Activated T-helper 2 cell treated with anti-CD3 and anti-CD28 coated beads, Interferon-gamma antibody, Interleukin-2, Interleukin-4, amounts not matched to agents 10 μg/mL and 5 μg/mL and 100 μg/mL, durations not matched to agents 14 hours and 24 hours and 36 hours (primary cell): Measurements from ENCODE around the gene LPGAT1. TPM values are rescaled to one million over a fixed set of nuclear protein-coding genes. Genes with fewer than 3 reads are reported as not detected.
"Not testable (repeated sequence)": the region's sequence is repeated elsewhere in the genome, so short reads cannot be mapped to it uniquely, and the experiment has no call there.

ENCODE experiments used
- DNase-seq: peaks from one replicate; pipeline ENCODE4 v3.0.0; 2021; ENCODE audit warnings: low spot score
- H3K27ac Mint-ChIP-seq: one replicate; pipeline ENCODE4 v1.8.0; 2021; ENCODE audit warnings: mixed read lengths
- H3K27me3 Mint-ChIP-seq: one replicate; pipeline ENCODE4 v1.8.0; 2021; ENCODE audit warnings: low read depth, mixed read lengths
- H3K36me3 Mint-ChIP-seq: one replicate; pipeline ENCODE4 v1.8.0; 2021; ENCODE audit warnings: low read depth, mixed read lengths
- H3K4me1 Mint-ChIP-seq: one replicate; pipeline ENCODE4 v1.8.0; 2021; ENCODE audit warnings: low read depth, mixed read lengths
- H3K4me3 Mint-ChIP-seq: one replicate; pipeline ENCODE4 v1.8.0; 2021; ENCODE audit warnings: low read depth, mild to moderate bottlenecking, moderate library complexity, mixed read lengths
- H3K9me3 Mint-ChIP-seq: one replicate; pipeline ENCODE4 v1.8.0; 2021; ENCODE audit warnings: mixed read lengths
- intact Hi-C: fragments of 100-400 bp; cut with micrococcal nuclease; formaldehyde crosslinking; loops from one replicate; pipeline ENCODE4 v1.15.1; 2023
- total RNA-seq: library from RNA; stranded (reverse); gene quantifications from 2 replicates; pipeline ENCODE4 v1.2.3, GENCODE V29; 2022

Gene LPGAT1
- total RNA-seq, 1 donor from 2014 or later: 27.8 TPM

- Mint-ChIP-seq H3K27ac (no peak overlapping the region), H3K4me1 (peaks cover 12% of the 10 kb centered on the region), H3K36me3 (no peaks in the 10 kb centered on the region), H3K9me3 (peaks cover 5% of the 10 kb centered on the region), H3K27me3 (peaks cover 23% of the 10 kb centered on the region), H3K4me3 (no peak overlapping the region)
- no peak for DNase-seq
- intact Hi-C loops: loop anchor here (5.0 kb wide), 1 partner anchor 240 kb away; no protein-coding TSS in a partner anchor
Measured at GRCh38 chr1:211697356-211697755, 133.2 kb downstream of the LPGAT1 start.

GRCh38 chr1:211695135-211695816 lies 135.3 kb downstream of the LPGAT1 start:
- peaks cover 13% of the 10 kb centered on the region for H3K27me3 Mint-ChIP-seq
- peaks cover 12% of the 10 kb centered on the region for H3K4me1 Mint-ChIP-seq
- intact Hi-C loops: loop anchor here (5.0 kb wide), 1 partner anchor 242 kb away; no protein-coding TSS in a partner anchor
- H3K4me3 Mint-ChIP-seq: no peak overlapping the region
- no peak for DNase-seq
- peaks cover 5% of the 10 kb centered on the region for H3K9me3 Mint-ChIP-seq
- H3K36me3 Mint-ChIP-seq: no peaks in the 10 kb centered on the region
- no peak overlapping the region for H3K27ac Mint-ChIP-seq

GRCh38 chr1:211693911-211694310 lies 136.7 kb downstream of the LPGAT1 start:
- H3K27ac Mint-ChIP-seq, intact Hi-C loops, H3K9me3 Mint-ChIP-seq, H3K36me3 Mint-ChIP-seq, H3K27me3 Mint-ChIP-seq, H3K4me3 Mint-ChIP-seq, DNase-seq: not testable (repeated sequence)
- H3K4me1 Mint-ChIP-seq: peaks cover 12% of the 10 kb centered on the region

Other genes starting within 250 kb of the LPGAT1 start
- 21.8 and 24.1 TPM in 2 replicates for gene NEK2, start 155.1 kb downstream of the LPGAT1 start, total RNA-seq
- gene INTS7, start 204.8 kb upstream of the LPGAT1 start, total RNA-seq: 33.3 and 33.8 TPM in 2 replicates
- 73.9 and 77.0 TPM in 2 replicates for gene DTL, start 205.0 kb upstream of the LPGAT1 start, total RNA-seq